ENCODE measurements around the gene RUNX1. TPM values are rescaled to one million over a fixed set of nuclear protein-coding genes. Genes with fewer than 3 reads are reported as not detected.

RUNX1 gene
- total RNA-seq, 1 donor from 2014 or later = 100 TPM

GRCh38 chr21:35014302-35015041 lies 34.6 kb downstream of the RUNX1 start:
- intact Hi-C loops (cut with micrococcal nuclease) = no loop called here
- Mint-ChIP-seq H3K9me3 (no peaks in the 10 kb centered on the region), H3K4me3 (no peak overlapping the region)

GRCh38 chr21:35011681-35012080 lies 37.4 kb downstream of the RUNX1 start:
- Mint-ChIP-seq H3K36me3 (ENCODE audit: low read depth) (peaks cover 30% of the 10 kb centered on the region), H3K27ac (peak overlapping the region; percentile 11), H3K4me3 (peak overlapping the region; percentile 11), H3K27me3 (no peaks in the 10 kb centered on the region), H3K9me3 (peaks cover 5% of the 10 kb centered on the region), H3K4me1 (peaks cover 46% of the 10 kb centered on the region)
- intact Hi-C loops (cut with micrococcal nuclease) = no loop called here
- DNase-seq = no peak

More at GRCh38 chr21:35014302-35015041, 34.6 kb downstream of the RUNX1 start:
- H3K27ac Mint-ChIP-seq = peak overlapping the region; percentile 45
- H3K36me3 Mint-ChIP-seq (ENCODE audit: low read depth) = peaks cover 32% of the 10 kb centered on the region
- DNase-seq = no peak
- H3K4me1 Mint-ChIP-seq = peaks cover 50% of the 10 kb centered on the region
- no peaks in the 10 kb centered on the region for H3K27me3 Mint-ChIP-seq

DNA sequence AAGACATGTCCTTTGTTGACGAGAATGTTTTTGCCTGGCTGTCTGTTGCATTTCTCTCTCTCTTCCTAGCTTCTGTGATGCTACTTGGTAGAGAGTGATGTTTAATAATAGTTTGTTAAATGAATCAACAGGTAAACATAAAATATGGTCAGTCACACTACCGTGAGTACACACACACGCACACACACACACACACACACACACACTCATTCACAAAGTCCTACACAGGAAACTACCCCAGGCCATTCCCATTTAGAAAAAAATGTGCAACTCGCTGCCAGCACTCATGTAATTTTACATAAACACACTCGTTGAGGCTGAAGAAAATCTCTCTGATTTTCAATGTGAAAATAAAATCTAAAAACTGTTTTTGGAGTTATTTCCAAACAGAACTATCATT lies 38.7 kb downstream of the RUNX1 start:
- DNase-seq = no peak
- peaks cover 29% of the 10 kb centered on the region for H3K36me3 Mint-ChIP-seq (ENCODE audit: low read depth)
- no peaks in the 10 kb centered on the region for H3K27me3 Mint-ChIP-seq
- H3K4me3 Mint-ChIP-seq = no peak overlapping the region
- intact Hi-C loops (cut with micrococcal nuclease) = no loop called here
- peaks cover 5% of the 10 kb centered on the region for H3K9me3 Mint-ChIP-seq
- H3K27ac Mint-ChIP-seq = no peak overlapping the region
- H3K4me1 Mint-ChIP-seq = peaks cover 40% of the 10 kb centered on the region

GRCh38 chr21:35007348-35007747 lies 41.8 kb downstream of the RUNX1 start:
- intact Hi-C loops (cut with micrococcal nuclease) = loop anchor here (1.0 kb wide), 1 partner anchor 10 kb away; no protein-coding TSS in a partner anchor
- peaks cover 35% of the 10 kb centered on the region for H3K36me3 Mint-ChIP-seq (ENCODE audit: low read depth)
- peaks cover 49% of the 10 kb centered on the region for H3K4me1 Mint-ChIP-seq
- DNase-seq = no peak
- no peaks in the 10 kb centered on the region for H3K27me3 Mint-ChIP-seq
- no peak overlapping the region for H3K27ac Mint-ChIP-seq
- no peak overlapping the region for H3K4me3 Mint-ChIP-seq
- H3K9me3 Mint-ChIP-seq = peaks cover 5% of the 10 kb centered on the region

DNA sequence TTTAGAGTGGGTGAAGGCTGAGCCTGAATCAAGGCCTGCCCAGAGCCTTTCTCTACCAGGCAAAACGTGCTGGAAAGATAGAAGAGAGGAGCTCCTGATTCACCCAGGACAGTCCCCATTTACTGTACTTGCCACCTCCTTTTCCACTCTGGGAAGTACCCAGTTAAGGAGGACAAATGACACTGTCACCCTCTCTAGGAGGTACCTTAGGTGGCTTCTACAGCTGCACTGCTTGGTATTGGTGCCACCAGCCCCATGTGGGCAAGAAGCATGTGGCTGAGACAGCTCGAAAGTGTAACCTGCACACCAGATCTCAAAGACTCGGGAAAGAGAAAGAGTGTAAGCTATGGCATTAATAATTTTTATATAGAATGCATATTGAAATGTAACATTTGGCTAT lies 42.3 kb downstream of the RUNX1 start:
- no peak overlapping the region for H3K27ac Mint-ChIP-seq

GRCh38 chr21:35006248-35006647 lies 42.9 kb downstream of the RUNX1 start:
- no peak overlapping the region for H3K27ac Mint-ChIP-seq
- peaks cover 34% of the 10 kb centered on the region for H3K36me3 Mint-ChIP-seq (ENCODE audit: low read depth)
- no peaks in the 10 kb centered on the region for H3K27me3 Mint-ChIP-seq
- no peak overlapping the region for H3K4me3 Mint-ChIP-seq
- peaks cover 5% of the 10 kb centered on the region for H3K9me3 Mint-ChIP-seq
- DNase-seq = no peak
- intact Hi-C loops (cut with micrococcal nuclease) = no loop called here
- H3K4me1 Mint-ChIP-seq = peaks cover 48% of the 10 kb centered on the region

More for the DNA sequence above, 42.3 kb downstream of the RUNX1 start:
- peaks cover 37% of the 10 kb centered on the region for H3K36me3 Mint-ChIP-seq (ENCODE audit: low read depth)
- no peak overlapping the region for H3K4me3 Mint-ChIP-seq
- H3K9me3 Mint-ChIP-seq = peaks cover 5% of the 10 kb centered on the region
- no peaks in the 10 kb centered on the region for H3K27me3 Mint-ChIP-seq
- intact Hi-C loops (cut with micrococcal nuclease) = loop anchor here (1.0 kb wide), 1 partner anchor 9 kb away; no protein-coding TSS in a partner anchor
- no peak for DNase-seq
- H3K4me1 Mint-ChIP-seq = peaks cover 49% of the 10 kb centered on the region

DNA sequence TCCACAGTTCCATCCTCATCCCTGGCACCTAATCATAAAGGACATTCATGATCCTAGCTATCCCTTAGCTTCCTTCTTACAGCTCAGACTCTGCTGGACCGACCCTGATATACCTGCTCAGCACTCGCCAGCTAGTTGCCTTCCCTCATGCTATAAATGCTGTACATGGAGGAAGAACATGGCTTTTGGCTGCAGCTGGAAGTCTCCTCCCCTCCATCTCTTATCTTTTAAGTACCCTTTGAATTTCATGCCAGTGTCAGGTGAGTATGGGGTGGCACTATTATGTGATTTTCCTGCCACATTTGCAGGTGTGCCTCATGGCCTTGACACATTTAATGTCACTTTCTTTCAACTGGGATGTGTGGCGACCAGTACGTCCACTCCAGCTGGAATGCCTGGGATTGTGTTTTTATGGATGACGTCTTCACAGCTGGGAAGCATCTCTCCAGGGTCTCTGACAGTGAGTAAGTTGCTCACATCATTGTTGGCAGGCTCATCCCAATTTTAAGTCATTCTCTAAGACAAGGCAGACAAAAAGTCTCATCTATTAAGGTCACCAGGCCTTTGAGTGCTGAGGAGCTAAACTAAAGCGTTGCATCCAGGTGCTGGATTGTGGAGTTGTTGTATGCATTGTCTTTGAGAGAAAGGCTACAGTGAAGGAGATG lies 43.4 kb downstream of the RUNX1 start:
- Mint-ChIP-seq H3K9me3 (peaks cover 6% of the 10 kb centered on the region), H3K36me3 (ENCODE audit: low read depth) (peaks cover 36% of the 10 kb centered on the region), H3K27ac (no peak overlapping the region), H3K4me1 (peaks cover 49% of the 10 kb centered on the region), H3K4me3 (no peak overlapping the region), H3K27me3 (no peaks in the 10 kb centered on the region)
- intact Hi-C loops (cut with micrococcal nuclease) = no loop called here
- no peak for DNase-seq

DNA sequence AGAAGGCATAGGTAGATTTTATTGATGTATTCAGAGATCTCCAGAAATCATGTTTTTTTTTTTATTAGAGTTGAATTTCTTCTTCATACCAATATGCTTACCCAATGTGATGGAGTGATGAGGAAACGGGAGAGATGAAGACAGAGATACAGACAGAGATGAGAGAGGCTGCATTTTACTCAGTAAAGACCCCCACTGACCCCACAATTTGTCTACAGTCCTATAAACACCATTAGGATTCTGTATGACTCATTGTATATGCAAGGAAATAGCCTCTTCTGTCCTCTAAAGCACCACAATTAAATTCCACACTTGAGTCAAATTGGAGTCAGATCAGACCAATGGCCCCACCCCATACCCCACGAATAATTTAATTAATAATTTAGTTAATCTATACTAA lies 44.0 kb downstream of the RUNX1 start:
- H3K27me3 Mint-ChIP-seq = no peaks in the 10 kb centered on the region
- no peak overlapping the region for H3K27ac Mint-ChIP-seq
- H3K9me3 Mint-ChIP-seq = peaks cover 8% of the 10 kb centered on the region
- intact Hi-C loops (cut with micrococcal nuclease) = no loop called here
- H3K4me3 Mint-ChIP-seq = no peak overlapping the region
- H3K4me1 Mint-ChIP-seq = peaks cover 47% of the 10 kb centered on the region
- H3K36me3 Mint-ChIP-seq (ENCODE audit: low read depth) = peaks cover 33% of the 10 kb centered on the region
- no peak for DNase-seq

DNA sequence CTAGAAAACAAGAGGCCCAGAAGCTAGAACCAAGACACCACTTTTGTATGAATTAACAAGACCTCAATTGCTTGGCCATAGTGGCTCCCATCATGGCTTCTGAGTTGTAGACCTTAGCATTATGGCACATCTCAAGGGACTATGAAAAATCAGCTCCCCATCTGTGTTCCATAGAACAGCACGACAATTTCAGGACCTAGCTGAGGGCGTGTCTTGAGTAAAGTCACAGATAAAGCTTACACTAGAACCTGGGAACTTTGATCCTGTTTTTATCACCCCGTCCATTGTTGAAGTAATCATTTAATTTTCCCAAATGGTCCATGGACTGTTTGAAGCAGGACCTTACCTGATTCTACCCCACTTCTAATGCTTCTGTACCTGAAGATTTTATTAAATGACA lies 44.8 kb downstream of the RUNX1 start:
- Mint-ChIP-seq H3K36me3 (ENCODE audit: low read depth) (peaks cover 39% of the 10 kb centered on the region), H3K4me3 (no peak overlapping the region), H3K27ac (no peak overlapping the region), H3K4me1 (peaks cover 54% of the 10 kb centered on the region), H3K9me3 (peaks cover 8% of the 10 kb centered on the region), H3K27me3 (no peaks in the 10 kb centered on the region)
- intact Hi-C loops (cut with micrococcal nuclease) = no loop called here
- DNase-seq = no peak

DNA sequence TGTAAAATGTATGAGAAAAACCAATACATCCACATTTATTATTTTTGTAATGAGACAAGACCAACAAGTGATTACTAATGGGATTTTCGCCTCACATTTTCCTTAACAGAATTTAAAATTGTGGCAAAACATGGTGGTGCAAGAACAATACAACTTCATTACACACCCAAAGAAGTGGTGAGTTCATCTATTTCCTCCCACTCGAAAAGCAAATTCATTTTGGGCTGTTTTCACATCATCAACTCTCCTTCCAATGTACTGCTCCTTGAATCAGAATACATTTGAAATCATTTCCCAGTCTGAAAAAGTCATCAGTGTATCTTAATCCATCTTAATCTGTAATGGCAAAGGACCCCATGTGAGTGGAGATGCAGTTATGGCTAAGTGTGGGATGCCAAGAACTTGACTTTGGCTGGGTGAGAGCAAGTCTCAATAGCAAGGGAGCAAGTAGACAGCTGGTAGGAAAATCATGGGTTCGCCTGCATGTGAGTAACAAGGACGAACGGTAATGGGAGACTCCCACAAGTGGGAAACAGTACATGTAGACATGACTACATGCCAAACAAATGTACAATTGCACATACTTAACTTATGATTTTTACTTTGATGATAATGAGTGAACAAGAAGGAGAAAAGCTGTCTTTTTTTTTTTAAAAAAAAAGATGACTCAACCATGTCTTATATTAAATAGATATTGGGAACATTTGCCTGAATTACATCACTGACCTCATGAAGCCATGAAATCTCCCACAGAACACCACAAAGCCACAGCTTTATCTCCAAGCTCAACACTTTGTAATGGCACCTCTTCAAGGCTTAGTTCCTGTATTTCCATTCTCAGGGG lies 46.0 kb downstream of the RUNX1 start:
- H3K27me3 Mint-ChIP-seq = no peaks in the 10 kb centered on the region
- no peak overlapping the region for H3K4me3 Mint-ChIP-seq
- H3K27ac Mint-ChIP-seq = peak overlapping the region; percentile 67
- H3K36me3 Mint-ChIP-seq (ENCODE audit: low read depth) = peaks cover 37% of the 10 kb centered on the region
- H3K9me3 Mint-ChIP-seq = peaks cover 2% of the 10 kb centered on the region
- H3K4me1 Mint-ChIP-seq = peaks cover 59% of the 10 kb centered on the region
- DNase-seq = no peak
- intact Hi-C loops (cut with micrococcal nuclease) = no loop called here

- DNase-seq = no peak
- peak overlapping the region; percentile 35 for H3K27ac Mint-ChIP-seq
- no peak overlapping the region for H3K4me3 Mint-ChIP-seq
- peaks cover 29% of the 10 kb centered on the region for H3K36me3 Mint-ChIP-seq (ENCODE audit: low read depth)
- H3K9me3 Mint-ChIP-seq = peaks cover 2% of the 10 kb centered on the region
- H3K27me3 Mint-ChIP-seq = no peaks in the 10 kb centered on the region
- H3K4me1 Mint-ChIP-seq = peaks cover 62% of the 10 kb centered on the region
- intact Hi-C loops (cut with micrococcal nuclease) = no loop called here
Measured at GRCh38 chr21:34999397-34999941, 49.6 kb downstream of the RUNX1 start.

DNA sequence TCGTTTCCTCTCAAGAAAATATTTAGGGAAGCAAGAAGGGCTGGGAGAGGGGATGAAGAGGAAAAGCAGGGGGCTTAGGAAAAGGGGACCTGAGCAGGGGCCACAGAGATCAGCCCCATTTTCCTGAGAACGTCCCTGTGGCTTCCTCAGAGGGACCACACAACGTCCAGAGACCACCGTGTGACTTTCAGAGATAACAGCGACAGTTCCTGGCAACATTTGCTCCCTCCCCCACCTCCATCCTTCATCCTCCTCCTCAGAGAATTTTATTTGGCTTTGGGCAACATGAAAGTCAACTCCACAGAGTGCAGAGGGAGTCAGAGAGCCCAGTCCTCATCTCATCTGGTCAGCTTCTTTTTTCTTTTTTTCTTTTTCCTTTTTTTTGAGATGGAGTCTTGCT lies 50.9 kb downstream of the RUNX1 start:
- Mint-ChIP-seq H3K36me3 (ENCODE audit: low read depth) (peaks cover 25% of the 10 kb centered on the region), H3K9me3 (peaks cover 2% of the 10 kb centered on the region), H3K27me3 (no peaks in the 10 kb centered on the region), H3K27ac (no peak overlapping the region), H3K4me1 (peaks cover 53% of the 10 kb centered on the region), H3K4me3 (no peak overlapping the region)
- DNase-seq = no peak
- intact Hi-C loops (cut with micrococcal nuclease) = no loop called here

GRCh38 chr21:34997294-34997693 lies 51.8 kb downstream of the RUNX1 start:
- peaks cover 22% of the 10 kb centered on the region for H3K36me3 Mint-ChIP-seq (ENCODE audit: low read depth)
- peaks cover 47% of the 10 kb centered on the region for H3K4me1 Mint-ChIP-seq
- H3K9me3 Mint-ChIP-seq = peaks cover 2% of the 10 kb centered on the region
- H3K4me3 Mint-ChIP-seq = no peak overlapping the region
- H3K27ac Mint-ChIP-seq = peak overlapping the region; percentile 36
- no peaks in the 10 kb centered on the region for H3K27me3 Mint-ChIP-seq
- intact Hi-C loops (cut with micrococcal nuclease) = loop anchor here (1.0 to 2.0 kb wide), 2 partner anchors 10 to 28 kb away; no protein-coding TSS in a partner anchor
- no peak for DNase-seq

All from activated CD4-positive, alpha-beta T cell treated with anti-CD3 and anti-CD28 coated beads, Interleukin-2, amount 10 ng/mL, durations not matched to agents 24 days and 14 days (primary cell).